IPS DF 19.7 (cell line): ENCODE results near the gene WWC1.

Experiments
- DNase-seq: peaks from one replicate; pipeline ENCODE4 v3.0.0-alpha.2; 2013; ENCODE audit warnings: low read depth, low spot score

The WWC1 gene

DNA sequence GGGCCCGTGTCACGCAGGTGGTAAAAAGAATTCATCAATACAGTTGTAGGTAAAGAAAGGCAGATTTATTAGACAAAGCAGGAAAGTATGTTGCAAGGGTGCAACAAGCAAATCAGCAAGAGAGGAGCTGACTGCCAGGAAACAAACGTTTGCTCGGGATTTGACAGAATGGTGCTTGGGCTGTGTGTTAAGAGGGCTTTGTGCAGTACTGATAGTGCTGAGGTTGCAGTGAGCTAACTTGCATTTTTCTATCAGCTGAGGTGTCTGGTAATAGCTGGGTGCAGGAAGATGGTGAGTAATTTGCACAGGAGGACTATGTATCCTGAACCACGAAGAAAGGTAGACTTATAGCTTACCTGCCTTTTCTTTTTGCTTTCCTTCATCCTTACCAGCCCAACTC lies 190.9 kb downstream of the WWC1 start:
- no peak for DNase-seq

DNA sequence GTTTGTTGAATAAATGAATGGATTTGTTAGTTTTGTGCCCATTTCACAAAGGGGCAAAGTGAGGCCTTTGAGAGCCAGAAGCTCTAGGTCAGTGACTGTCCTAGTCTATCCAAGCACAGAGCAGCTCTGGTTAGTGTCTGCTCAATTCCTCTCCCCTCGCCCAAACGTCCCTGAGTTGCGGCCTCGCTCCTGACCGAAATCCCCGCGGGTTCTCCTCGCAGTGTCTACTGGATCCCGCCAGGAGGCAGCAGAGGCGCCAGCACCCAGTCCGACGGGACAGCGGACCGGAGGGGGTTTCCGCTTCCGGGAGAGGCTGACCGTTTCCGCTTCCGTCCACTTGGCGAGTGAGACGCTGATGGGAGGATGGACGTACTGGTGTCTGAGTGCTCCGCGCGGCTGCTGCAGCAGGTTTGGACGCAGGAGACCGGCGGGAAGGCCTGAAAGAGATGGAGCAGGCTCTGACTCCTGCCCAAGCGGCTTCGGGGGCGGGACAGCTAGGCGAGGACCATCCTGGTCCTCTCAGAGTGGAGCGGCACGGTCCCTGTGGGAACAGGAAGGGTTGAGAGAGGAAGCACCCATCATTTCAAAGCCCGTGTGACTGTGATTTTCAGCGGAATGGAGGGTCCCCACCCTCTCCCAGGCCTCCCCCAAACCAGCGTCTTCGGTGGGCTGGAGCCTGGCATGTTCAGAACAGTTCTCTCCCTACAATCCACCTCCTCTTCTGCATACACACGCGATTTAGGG lies 194.9 kb downstream of the WWC1 start, which contains the start of gene RARS1:
TSS of gene RARS1 (plus strand) at position 336 of the 744 bp plus-strand sequence. CDS start at position 364, 28 bp downstream.
- DNase-seq, result peak; percentile 73

DNA sequence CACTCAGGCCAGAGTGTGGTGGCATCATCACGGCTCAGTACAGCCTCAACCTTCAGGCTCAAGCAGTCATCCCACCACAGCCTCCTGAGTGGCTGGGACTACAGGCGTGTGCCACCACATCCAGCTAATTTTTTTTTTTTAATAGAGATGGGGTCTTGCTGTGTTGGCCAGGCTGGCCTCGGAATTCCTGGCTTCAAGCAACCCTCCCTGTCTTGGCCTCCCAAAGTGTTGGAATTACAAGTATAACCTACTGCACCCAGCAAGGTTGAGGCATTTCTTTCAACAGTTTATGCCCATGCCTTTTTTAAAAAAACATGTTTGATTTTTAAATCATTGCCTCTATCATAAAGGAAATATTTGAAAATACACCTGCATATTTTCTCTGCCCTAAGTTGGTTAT lies 197.6 kb downstream of the WWC1 start:
- DNase-seq, result no peak

DNA sequence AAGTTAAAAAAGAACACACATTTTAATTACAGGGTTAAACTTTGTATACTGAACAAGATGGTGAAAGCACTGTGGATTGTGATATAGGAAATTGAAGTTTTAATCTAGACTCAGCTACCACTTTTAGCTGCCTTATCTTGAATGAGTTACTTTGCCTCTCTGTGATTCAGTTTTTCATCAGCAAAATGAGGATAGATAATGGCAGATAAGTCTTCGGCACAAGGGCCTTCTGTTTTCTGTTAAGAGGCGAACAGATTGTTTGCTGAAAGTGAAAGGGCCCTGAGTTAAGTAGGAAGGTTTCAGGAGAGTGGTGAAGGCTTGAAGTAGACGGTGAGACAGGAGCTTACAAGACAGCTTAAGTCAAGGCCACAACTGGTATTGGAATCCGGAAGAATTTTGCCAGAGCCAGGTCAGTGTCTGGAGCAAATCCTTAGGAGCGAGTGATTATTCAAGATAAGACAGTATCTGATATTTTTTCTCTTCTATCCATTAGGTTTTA lies 202.7 kb downstream of the WWC1 start:
- DNase-seq, result no peak

DNA sequence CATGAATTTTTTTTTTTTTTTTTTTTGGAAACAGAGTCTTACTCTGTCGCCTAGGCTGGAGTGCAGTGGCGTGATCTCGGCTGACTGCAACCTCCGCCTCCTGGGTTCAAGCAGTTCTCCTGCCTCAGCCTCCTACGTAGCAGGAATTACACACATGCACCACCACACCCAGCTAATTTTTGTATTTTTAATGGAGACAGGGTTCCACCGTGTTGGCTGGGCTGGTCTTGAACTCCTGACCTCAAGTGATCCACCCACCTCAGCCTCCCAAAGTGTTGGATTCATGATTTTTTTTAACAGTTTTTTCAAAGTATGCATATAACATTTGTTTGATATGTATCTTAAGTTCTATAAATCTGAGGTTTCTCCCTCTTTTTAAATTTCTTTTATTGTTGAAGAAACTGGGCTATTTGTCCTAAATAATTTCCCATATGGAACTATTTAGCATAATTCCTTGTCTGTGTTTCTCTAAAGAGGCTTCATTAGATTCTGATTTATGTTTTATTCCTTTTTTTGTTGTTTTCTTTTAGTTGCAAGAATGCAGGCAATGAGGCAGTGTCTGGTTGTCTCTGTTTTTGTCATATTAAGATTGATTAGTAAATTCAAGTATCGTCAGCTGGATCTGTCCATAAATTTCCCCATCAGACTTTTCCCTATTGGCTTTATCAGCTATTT lies 211.3 kb downstream of the WWC1 start:
- no peak for DNase-seq

DNA sequence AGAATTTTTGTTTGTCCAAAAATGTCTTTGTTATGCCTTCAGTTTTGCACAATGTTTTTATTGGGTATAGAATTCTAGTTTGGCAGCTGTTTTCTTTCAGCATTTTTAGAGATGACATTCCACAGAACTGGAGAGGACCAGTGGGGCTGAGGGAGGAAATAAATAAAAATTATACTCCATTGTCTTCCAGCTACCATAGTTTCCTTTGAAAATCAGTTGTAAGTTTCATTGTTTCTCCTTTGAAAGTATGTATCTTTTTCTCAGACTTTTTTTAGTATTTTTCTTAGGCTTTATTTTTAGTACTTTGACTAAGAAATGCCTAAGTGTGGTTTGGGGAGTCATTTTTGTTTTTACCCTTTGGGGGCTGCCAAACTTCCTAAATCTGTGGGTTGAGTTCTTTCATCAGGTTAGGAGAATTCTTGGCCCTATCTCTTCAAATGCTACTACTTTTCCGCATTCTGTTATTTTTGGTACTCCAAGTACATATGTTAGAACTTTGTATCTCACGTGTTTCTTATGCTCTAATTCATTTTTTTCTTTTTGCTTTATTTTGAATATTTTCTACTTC lies 222.5 kb downstream of the WWC1 start:
- DNase-seq, result no peak
